ENCODE measurements around the gene LRP1B.

LRP1B gene

DNA sequence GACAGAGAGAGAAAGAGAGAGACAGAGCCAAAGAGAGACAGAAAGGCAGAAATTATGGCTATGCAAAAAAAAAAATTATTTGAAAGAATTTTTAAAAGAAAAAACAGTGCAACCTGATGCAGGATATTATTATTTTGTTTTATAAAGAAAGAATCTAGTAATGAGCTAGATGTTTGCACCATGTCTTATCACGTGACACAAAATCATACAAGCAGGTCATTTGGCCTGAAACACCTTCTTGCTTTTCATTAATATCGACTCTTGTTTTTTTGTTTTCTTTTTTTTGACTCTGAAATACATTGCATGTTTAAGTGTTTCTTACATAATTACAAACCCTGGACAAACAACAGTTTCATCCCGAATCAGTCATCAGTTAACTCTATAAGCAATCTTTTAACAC is 606.0 kb downstream of the LRP1B start:
- Histone ChIP-seq H2AFZ (ENCODE audit: low read depth, low read length) (no peak overlapping the region), H3K9ac (ENCODE audit: low read depth, low read length) (no peak overlapping the region), H3K27ac (ENCODE audit: low read length) (no peak overlapping the region), H4K20me1 (ENCODE audit: insufficient read depth, low read length) (no peaks in the 10 kb centered on the region), H3K9me3 (ENCODE audit: insufficient read depth, low read length, severe bottlenecking) (no peaks in the 10 kb centered on the region), H3K4me2 (ENCODE audit: insufficient read depth, low read length) (no peak overlapping the region), H3K4me3 (ENCODE audit: low read depth in 1 of 2, low read length in 2 of 2) (no peak overlapping the region), H3K79me2 (ENCODE audit: insufficient read depth, low read length) (no peaks in the 10 kb centered on the region), H3K4me1 (ENCODE audit: insufficient read depth, low read length) (no peaks in the 10 kb centered on the region), H3K36me3 (ENCODE audit: insufficient read depth, low read length) (no peaks in the 10 kb centered on the region), H3K27me3 (ENCODE audit: insufficient read depth, low read length, poor library complexity) (no peaks in the 10 kb centered on the region)
- ATAC-seq (ENCODE audit: insufficient read depth, low read depth), result no peak
- DNase-seq, result no peak
- TF ChIP-seq, protein P1, sequence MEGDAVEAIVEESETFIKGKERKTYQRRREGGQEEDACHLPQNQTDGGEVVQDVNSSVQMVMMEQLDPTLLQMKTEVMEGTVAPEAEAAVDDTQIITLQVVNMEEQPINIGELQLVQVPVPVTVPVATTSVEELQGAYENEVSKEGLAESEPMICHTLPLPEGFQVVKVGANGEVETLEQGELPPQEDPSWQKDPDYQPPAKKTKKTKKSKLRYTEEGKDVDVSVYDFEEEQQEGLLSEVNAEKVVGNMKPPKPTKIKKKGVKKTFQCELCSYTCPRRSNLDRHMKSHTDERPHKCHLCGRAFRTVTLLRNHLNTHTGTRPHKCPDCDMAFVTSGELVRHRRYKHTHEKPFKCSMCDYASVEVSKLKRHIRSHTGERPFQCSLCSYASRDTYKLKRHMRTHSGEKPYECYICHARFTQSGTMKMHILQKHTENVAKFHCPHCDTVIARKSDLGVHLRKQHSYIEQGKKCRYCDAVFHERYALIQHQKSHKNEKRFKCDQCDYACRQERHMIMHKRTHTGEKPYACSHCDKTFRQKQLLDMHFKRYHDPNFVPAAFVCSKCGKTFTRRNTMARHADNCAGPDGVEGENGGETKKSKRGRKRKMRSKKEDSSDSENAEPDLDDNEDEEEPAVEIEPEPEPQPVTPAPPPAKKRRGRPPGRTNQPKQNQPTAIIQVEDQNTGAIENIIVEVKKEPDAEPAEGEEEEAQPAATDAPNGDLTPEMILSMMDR (IDR thresholded peaks at IDR 0.05; ENCODE audit: borderline replicate concordance, extremely low read depth, low read length, poor library complexity, severe bottlenecking), result no peak
- no peak for TF ChIP-seq EZH2 (IDR thresholded peaks at IDR 0.05; ENCODE audit: borderline replicate concordance, low read depth, low read length, severe bottlenecking)

DNA sequence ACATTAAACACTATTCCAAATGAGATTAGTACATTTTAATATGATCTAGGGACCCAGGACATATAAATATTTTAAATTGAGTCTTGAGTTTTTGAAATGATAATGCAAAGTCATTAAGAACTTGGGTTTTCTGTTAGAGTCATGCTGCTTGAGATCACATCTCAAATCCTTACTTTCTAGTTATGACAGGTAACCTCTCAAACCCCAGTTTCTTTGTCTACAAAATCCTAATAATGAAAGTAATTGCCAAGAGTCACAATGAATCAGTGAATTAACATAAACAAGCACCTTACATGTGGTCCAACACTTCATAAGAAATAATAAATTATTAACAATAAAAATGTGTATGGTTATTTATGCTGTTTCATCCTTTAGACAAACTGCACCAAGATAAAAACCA is 607.6 kb downstream of the LRP1B start:
- H3K4me2 ChIP-seq (ENCODE audit: insufficient read depth, low read length), result no peak overlapping the region

DNA sequence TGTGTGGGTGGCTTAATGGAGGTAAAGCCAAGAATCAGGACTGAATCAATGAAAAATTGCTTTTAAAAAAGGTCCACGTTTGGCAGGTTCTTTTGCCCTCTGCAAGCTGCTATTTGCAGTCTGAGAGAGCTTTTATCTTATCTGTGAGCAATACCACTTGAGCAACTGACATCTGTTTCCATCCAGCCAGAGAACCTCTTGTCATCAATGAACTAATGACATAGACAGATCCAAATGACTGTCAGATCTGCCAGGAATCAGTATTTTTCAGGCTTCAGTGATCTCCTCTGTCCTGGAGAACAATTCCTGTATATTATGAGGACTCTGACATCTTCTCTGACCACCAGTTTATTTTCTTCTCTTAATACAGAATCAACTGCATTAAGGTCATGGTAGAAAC is 608.1 kb downstream of the LRP1B start:
- Histone ChIP-seq H3K4me1 (ENCODE audit: insufficient read depth, low read length) (no peaks in the 10 kb centered on the region), H3K36me3 (ENCODE audit: insufficient read depth, low read length) (no peaks in the 10 kb centered on the region), H2AFZ (ENCODE audit: low read depth, low read length) (no peak overlapping the region), H3K27me3 (ENCODE audit: insufficient read depth, low read length, poor library complexity) (no peaks in the 10 kb centered on the region), H3K4me3 (ENCODE audit: low read depth in 1 of 2, low read length in 2 of 2) (no peak overlapping the region), H3K4me2 (ENCODE audit: insufficient read depth, low read length) (no peak overlapping the region), H3K79me2 (ENCODE audit: insufficient read depth, low read length) (no peaks in the 10 kb centered on the region), H3K9ac (ENCODE audit: low read depth, low read length) (no peak overlapping the region), H3K27ac (ENCODE audit: low read length) (no peak overlapping the region), H4K20me1 (ENCODE audit: insufficient read depth, low read length) (no peaks in the 10 kb centered on the region), H3K9me3 (ENCODE audit: insufficient read depth, low read length, severe bottlenecking) (no peaks in the 10 kb centered on the region)
- DNase-seq, result no peak
- TF ChIP-seq EZH2 (IDR thresholded peaks at IDR 0.05; ENCODE audit: borderline replicate concordance, low read depth, low read length, severe bottlenecking), result no peak
- ATAC-seq (ENCODE audit: insufficient read depth, low read depth), result no peak

More for the DNA sequence above, 607.6 kb downstream of the LRP1B start:
- ATAC-seq (ENCODE audit: insufficient read depth, low read depth) (no peak), DNase-seq (no peak)
- H3K79me2 ChIP-seq (ENCODE audit: insufficient read depth, low read length), result no peaks in the 10 kb centered on the region
- no peaks in the 10 kb centered on the region for H3K36me3 ChIP-seq (ENCODE audit: insufficient read depth, low read length)
- H3K27ac ChIP-seq (ENCODE audit: low read length), result no peak overlapping the region
- H3K9ac ChIP-seq (ENCODE audit: low read depth, low read length), result no peak overlapping the region
- no peaks in the 10 kb centered on the region for H4K20me1 ChIP-seq (ENCODE audit: insufficient read depth, low read length)
- H2AFZ ChIP-seq (ENCODE audit: low read depth, low read length), result no peak overlapping the region
- H3K27me3 ChIP-seq (ENCODE audit: insufficient read depth, low read length, poor library complexity), result no peaks in the 10 kb centered on the region
- TF ChIP-seq EZH2 (IDR thresholded peaks at IDR 0.05; ENCODE audit: borderline replicate concordance, low read depth, low read length, severe bottlenecking), result no peak
- TF ChIP-seq, protein P1 (IDR thresholded peaks at IDR 0.05; ENCODE audit: borderline replicate concordance, extremely low read depth, low read length, poor library complexity, severe bottlenecking), result no peak
- no peaks in the 10 kb centered on the region for H3K4me1 ChIP-seq (ENCODE audit: insufficient read depth, low read length)
- H3K4me3 ChIP-seq (ENCODE audit: low read depth in 1 of 2, low read length in 2 of 2), result no peak overlapping the region
- H3K9me3 ChIP-seq (ENCODE audit: insufficient read depth, low read length, severe bottlenecking), result no peaks in the 10 kb centered on the region

DNA sequence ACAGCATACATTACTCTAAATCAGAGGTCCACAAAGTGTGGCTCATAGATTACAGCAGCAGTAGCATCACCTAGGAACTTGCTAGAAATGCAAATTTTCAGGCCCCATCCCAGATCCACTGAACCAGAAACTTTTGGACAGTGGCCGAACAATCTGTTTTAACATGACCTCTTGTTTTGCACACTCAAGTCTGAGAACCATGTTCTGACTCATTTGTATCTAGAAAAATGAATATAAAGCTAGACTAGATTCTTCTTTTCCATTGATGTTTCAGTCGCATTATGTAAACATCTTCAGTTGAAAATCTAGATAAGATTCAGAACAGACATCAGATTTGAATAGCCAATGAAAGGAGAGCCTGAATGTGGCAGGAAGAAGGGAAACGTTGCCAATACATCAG is 608.8 kb downstream of the LRP1B start:
- no peak overlapping the region for H3K9ac ChIP-seq (ENCODE audit: low read depth, low read length)
- DNase-seq, result no peak
- no peak for TF ChIP-seq EZH2 (IDR thresholded peaks at IDR 0.05; ENCODE audit: borderline replicate concordance, low read depth, low read length, severe bottlenecking)
- TF ChIP-seq, protein P1 (IDR thresholded peaks at IDR 0.05; ENCODE audit: borderline replicate concordance, extremely low read depth, low read length, poor library complexity, severe bottlenecking), result no peak
- H3K36me3 ChIP-seq (ENCODE audit: insufficient read depth, low read length), result no peaks in the 10 kb centered on the region
- no peak overlapping the region for H2AFZ ChIP-seq (ENCODE audit: low read depth, low read length)
- H3K9me3 ChIP-seq (ENCODE audit: insufficient read depth, low read length, severe bottlenecking), result no peaks in the 10 kb centered on the region
- no peak for ATAC-seq (ENCODE audit: insufficient read depth, low read depth)
- no peaks in the 10 kb centered on the region for H3K27me3 ChIP-seq (ENCODE audit: insufficient read depth, low read length, poor library complexity)
- H3K4me2 ChIP-seq (ENCODE audit: insufficient read depth, low read length), result no peak overlapping the region
- H4K20me1 ChIP-seq (ENCODE audit: insufficient read depth, low read length), result no peaks in the 10 kb centered on the region
- no peaks in the 10 kb centered on the region for H3K4me1 ChIP-seq (ENCODE audit: insufficient read depth, low read length)
- no peak overlapping the region for H3K4me3 ChIP-seq (ENCODE audit: low read depth in 1 of 2, low read length in 2 of 2)
- no peak overlapping the region for H3K27ac ChIP-seq (ENCODE audit: low read length)
- H3K79me2 ChIP-seq (ENCODE audit: insufficient read depth, low read length), result no peaks in the 10 kb centered on the region

All from DND-41 (cell line).